IgD-negative memory B cell (primary cell): ENCODE measurements around the gene PIK3R6. TPM values are rescaled to one million over a fixed set of nuclear protein-coding genes. Genes with fewer than 3 reads are reported as not detected.

Source experiments
- H3K27ac Mint-ChIP-seq, 3 donors: one replicate each; pipeline ENCODE4 v1.8.0; 2020 to 2022; ENCODE audit warnings: mild to moderate bottlenecking in 3 of 3, mixed read lengths in 3 of 3, moderate library complexity in 1 of 3
- H3K27me3 Mint-ChIP-seq: one replicate; pipeline ENCODE4 v1.8.0; 2021; ENCODE audit warnings: mixed read lengths
- H3K36me3 Mint-ChIP-seq: one replicate; pipeline ENCODE4 v1.8.0; 2020; ENCODE audit warnings: mild to moderate bottlenecking, mixed read lengths
- H3K4me1 Mint-ChIP-seq, 3 donors: one replicate each; pipeline ENCODE4 v1.8.0; 2020 to 2022; ENCODE audit warnings: mixed read lengths in 3 of 3, mild to moderate bottlenecking in 1 of 3
- H3K4me3 Mint-ChIP-seq, 4 donors: one replicate each; pipeline ENCODE4 v1.8.0; 2020 to 2022; ENCODE audit warnings: mild to moderate bottlenecking in 4 of 4, mixed read lengths in 4 of 4, moderate library complexity in 3 of 4
- H3K9me3 Mint-ChIP-seq, 3 donors: one replicate each; pipeline ENCODE4 v1.8.0; 2020 to 2021; ENCODE audit warnings: mixed read lengths in 3 of 3, mild to moderate bottlenecking in 1 of 3
- polyA plus RNA-seq: library from polyadenylated mRNA; unstranded; fragments of 300-500 nt; fragmentation: Illumina TruSeq; gene quantifications from one replicate; pipeline ENCODE4 v1.2.3, GENCODE V29; 2021

The PIK3R6 gene, protein sequence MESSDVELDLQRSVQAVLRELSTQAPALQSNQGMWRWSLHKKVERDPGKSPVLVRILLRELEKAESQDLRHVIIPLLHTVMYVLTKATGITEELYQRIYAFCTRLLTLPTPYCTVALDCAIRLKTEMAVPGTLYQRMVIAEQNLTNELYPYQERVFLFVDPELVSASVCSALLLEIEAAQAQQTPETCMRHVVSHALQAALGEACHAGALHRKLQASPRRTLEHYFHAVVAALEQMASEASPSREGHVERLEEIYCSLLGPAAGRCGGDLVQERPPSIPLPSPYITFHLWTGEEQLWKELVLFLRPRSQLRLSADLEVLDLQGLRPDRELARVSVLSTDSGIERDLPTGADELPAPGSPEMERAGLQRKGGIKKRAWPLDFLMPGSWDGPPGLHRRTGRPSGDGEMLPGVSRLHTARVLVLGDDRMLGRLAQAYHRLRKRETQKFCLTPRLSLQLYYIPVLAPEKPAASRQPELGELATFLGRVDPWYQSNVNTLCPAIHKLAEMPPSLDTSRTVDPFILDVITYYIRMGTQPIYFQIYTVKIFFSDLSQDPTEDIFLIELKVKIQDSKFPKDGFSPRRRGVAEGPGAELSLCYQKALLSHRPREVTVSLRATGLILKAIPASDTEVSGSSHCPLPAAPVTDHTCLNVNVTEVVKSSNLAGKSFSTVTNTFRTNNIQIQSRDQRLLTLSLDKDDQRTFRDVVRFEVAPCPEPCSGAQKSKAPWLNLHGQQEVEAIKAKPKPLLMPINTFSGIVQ
- polyA plus RNA-seq = 7.7 TPM

- Mint-ChIP-seq H3K4me1 (peaks cover 20 to 26% (median 21%) of the 10 kb centered on the region in 3 donors), H3K27ac (peak within 1 kb of the TSS in 2 of 3 donors; percentile 54 to 91), H3K27me3 (no peaks in the 10 kb centered on the region), H3K4me3 (peak within 1 kb of the TSS; percentile 62 to 97 (median 90)), H3K9me3 (peaks cover 0 to 1% (median 0%) of the 10 kb centered on the region in 3 donors), H3K36me3 (no peaks in the 10 kb centered on the region)
These were observed at the start of gene PIK3R6 for GRCh38 chr17:8867361-8867981. Gene PIK3R6, minus strand, starts transcription at chr17:8867674. Its CDS starts 17,880 bp downstream, at chr17:8849794.

- peak overlapping the region in 2 of 4 donors; percentile 65 to 93 for H3K4me3 Mint-ChIP-seq
- peaks cover 0 to 12% (median 11%) of the 10 kb centered on the region in 3 donors for H3K9me3 Mint-ChIP-seq
- peaks cover 5% of the 10 kb centered on the region for H3K36me3 Mint-ChIP-seq
- H3K4me1 Mint-ChIP-seq = peaks cover 33 to 45% (median 41%) of the 10 kb centered on the region in 3 donors
- H3K27ac Mint-ChIP-seq = peak overlapping the region in 2 of 3 donors; percentile 59 to 60
- no peaks in the 10 kb centered on the region for H3K27me3 Mint-ChIP-seq
These were observed 49.0 kb upstream of the PIK3R6 start for GRCh38 chr17:8916466-8916865.

DNA sequence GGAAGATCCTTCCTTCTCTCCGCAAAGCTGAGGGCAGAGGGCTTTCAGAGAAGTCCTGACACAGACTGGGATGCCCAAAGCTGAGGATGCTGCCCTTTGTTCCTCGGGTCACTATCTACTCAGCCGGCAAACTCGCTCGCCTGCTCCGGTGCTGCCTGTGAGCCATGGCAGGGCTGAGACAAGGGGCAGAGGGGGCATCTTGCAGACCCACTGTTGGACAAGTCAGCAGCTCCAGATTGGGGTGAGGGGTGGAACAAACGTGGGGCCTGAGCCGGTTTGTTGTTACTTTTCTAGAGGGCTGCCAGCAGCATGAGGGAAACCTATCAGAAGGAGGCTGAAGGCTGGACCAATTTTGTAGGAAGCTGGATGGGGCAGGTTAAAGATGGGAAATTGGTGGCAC lies 47.1 kb upstream of the PIK3R6 start:
- Mint-ChIP-seq H3K4me1 (peaks cover 35 to 40% (median 39%) of the 10 kb centered on the region in 3 donors), H3K27me3 (no peaks in the 10 kb centered on the region), H3K36me3 (peaks cover 5% of the 10 kb centered on the region), H3K9me3 (peaks cover 0 to 11% (median 10%) of the 10 kb centered on the region in 3 donors), H3K27ac (peak overlapping the region in 1 of 3 donors; percentile 73), H3K4me3 (no peak overlapping the region)

- H3K27ac Mint-ChIP-seq = peak overlapping the region in 1 of 3 donors; percentile 73
- peaks cover 32 to 35% (median 33%) of the 10 kb centered on the region in 3 donors for H3K4me1 Mint-ChIP-seq
- no peak overlapping the region for H3K4me3 Mint-ChIP-seq
- H3K27me3 Mint-ChIP-seq = no peaks in the 10 kb centered on the region
- H3K9me3 Mint-ChIP-seq = peaks cover 0 to 10% (median 10%) of the 10 kb centered on the region in 3 donors
- H3K36me3 Mint-ChIP-seq = peaks cover 5% of the 10 kb centered on the region
These were observed 46.4 kb upstream of the PIK3R6 start for GRCh38 chr17:8913879-8914278.

DNA sequence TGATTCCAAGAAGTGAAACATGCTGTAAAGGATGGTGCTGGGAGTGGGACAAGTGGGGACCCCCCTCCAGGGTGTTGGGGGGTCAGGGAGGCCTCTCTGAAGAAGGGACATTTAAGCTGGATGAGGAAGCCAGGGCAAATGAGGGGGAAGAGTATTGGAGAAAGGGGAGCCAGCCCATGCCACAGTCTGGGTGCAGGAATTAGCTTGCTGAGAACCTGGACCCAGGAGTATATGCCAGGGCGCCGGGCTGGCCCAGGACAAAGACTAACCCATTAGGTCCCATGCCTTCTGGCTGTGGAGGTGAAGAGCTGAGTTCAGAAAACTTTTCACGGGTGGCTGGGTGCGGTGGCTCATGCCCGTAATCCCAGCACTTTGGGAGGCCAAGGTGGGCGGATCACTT lies 45.6 kb upstream of the PIK3R6 start:
- H3K9me3 Mint-ChIP-seq = peaks cover 0 to 6% (median 5%) of the 10 kb centered on the region in 3 donors
- H3K4me1 Mint-ChIP-seq = peaks cover 32 to 35% (median 35%) of the 10 kb centered on the region in 3 donors
- H3K27me3 Mint-ChIP-seq = no peaks in the 10 kb centered on the region
- H3K4me3 Mint-ChIP-seq = peak overlapping the region; percentile 30 to 92 (median 58)
- H3K36me3 Mint-ChIP-seq = peaks cover 4% of the 10 kb centered on the region
- H3K27ac Mint-ChIP-seq = peak overlapping the region in 2 of 3 donors; percentile 10 to 97

DNA sequence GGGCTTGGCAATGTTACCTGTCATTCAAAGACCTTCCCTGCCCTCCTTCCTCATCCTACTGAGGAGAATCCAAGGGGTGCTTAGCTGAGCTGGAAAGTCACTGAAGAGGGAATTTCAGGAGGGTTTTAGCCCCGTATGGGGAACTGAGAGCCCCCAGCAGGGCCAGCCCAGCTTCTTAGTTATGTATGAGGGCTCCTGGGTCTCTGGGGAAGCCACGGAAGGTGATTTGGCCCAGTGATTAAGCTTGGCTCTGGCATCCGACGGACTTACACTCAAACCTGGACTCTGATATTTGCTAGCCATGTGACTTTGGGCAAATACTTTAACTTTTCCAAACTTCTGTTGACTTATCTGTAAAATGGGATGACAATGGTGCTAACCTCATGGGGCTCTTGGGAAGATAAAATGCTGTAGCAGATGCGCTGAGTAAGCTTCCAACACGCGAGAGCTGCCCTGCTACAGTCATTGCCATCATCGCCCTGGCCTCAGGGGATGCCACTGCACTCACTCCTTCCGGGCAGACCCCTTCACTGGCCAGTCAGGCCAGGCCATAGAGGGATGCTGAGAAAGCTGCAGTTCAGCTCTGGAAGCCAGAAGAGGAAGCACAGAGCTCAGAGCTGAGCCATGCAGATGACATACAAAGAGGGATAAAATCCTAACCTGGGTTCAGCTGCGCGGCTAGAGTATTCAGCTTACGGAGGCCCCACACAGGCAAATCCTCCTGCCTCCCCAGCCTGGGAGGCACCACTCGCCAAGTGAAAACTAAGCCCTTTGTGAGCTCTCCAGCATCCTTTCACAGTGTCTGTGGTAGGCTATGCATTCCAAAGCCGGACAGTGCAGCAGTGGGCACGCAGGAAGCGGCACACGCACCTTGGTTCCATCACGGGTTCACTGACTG lies 44.9 kb upstream of the PIK3R6 start:
- H3K36me3 Mint-ChIP-seq = no peaks in the 10 kb centered on the region
- H3K4me3 Mint-ChIP-seq = peak overlapping the region in 3 of 4 donors; percentile 39 to 92 (median 77)
- H3K4me1 Mint-ChIP-seq = peaks cover 32 to 38% (median 35%) of the 10 kb centered on the region in 3 donors
- peaks cover 0 to 2% (median 0%) of the 10 kb centered on the region in 3 donors for H3K9me3 Mint-ChIP-seq
- H3K27ac Mint-ChIP-seq = peak overlapping the region; percentile 61 to 97 (median 72)
- no peaks in the 10 kb centered on the region for H3K27me3 Mint-ChIP-seq

DNA sequence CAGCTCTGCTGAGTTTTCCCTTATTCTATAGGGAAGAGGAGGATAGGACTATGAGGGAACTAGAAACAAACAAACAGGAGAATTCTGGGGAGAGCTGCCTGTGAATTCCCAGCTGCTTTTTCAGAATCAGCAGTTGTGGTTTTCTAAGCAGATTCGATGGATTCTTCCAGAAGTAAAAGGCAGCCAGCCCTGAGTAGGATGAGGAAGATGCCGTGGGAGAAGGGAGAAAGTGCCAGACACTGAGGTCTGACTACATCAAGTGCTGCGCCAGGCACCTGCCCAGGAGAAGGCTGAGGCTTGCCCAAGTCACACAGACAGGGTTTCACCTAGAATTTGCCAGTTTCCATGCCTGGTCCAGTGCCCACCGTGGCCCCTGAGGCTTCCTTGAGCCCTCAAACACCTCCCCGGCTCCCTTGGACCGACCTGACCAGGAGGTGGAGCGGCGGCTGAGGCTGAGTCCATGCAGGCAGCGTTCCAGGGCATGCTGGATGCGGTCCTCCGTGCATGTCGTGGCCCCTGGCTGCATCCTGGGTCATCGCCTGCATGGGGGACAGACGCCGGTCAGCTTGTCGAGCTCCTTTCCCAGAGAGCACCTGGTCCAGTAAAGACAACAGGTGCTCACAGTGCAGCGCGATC lies 43.6 kb upstream of the PIK3R6 start:
- peaks cover 23 to 33% (median 25%) of the 10 kb centered on the region in 3 donors for H3K4me1 Mint-ChIP-seq
- no peaks in the 10 kb centered on the region for H3K9me3 Mint-ChIP-seq
- H3K36me3 Mint-ChIP-seq = peaks cover 2% of the 10 kb centered on the region
- no peak overlapping the region for H3K4me3 Mint-ChIP-seq
- no peak overlapping the region for H3K27ac Mint-ChIP-seq
- H3K27me3 Mint-ChIP-seq = no peaks in the 10 kb centered on the region

GRCh38 chr17:8909586-8910270 lies 42.3 kb upstream of the PIK3R6 start:
- no peaks in the 10 kb centered on the region for H3K27me3 Mint-ChIP-seq
- H3K27ac Mint-ChIP-seq = peak overlapping the region in 2 of 3 donors; percentile 16 to 84
- peaks cover 4% of the 10 kb centered on the region for H3K36me3 Mint-ChIP-seq
- no peaks in the 10 kb centered on the region for H3K9me3 Mint-ChIP-seq
- peaks cover 19 to 27% (median 22%) of the 10 kb centered on the region in 3 donors for H3K4me1 Mint-ChIP-seq
- peak overlapping the region in 1 of 4 donors; percentile 83 for H3K4me3 Mint-ChIP-seq

DNA sequence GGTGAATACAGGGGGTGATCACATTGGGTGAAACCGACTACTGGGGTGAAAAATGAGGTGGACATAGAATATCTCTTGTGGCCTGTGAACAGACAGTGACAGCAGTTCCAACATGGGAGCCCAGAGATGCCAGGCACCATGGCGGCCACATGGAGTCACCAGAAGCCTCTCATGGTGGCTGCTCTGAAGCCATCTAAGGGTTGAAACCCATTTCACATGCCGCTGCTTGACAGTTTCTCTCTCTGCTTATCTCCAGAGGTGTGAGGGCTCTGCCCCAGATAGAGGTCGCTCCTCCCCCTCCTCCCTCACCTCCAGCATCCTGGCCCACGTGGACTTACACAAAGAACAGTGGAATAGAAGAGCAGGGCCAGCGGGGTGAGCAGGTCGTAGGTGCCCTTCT lies 37.9 kb upstream of the PIK3R6 start:
- H3K27ac Mint-ChIP-seq = peak overlapping the region; percentile 12 to 93 (median 74)
- H3K27me3 Mint-ChIP-seq = no peaks in the 10 kb centered on the region
- H3K36me3 Mint-ChIP-seq = peaks cover 10% of the 10 kb centered on the region

GRCh38 chr17:8904686-8905085 lies 37.2 kb upstream of the PIK3R6 start:
- Mint-ChIP-seq H3K9me3 (no peaks in the 10 kb centered on the region), H3K4me1 (peaks cover 29 to 42% (median 39%) of the 10 kb centered on the region in 3 donors), H3K4me3 (peak overlapping the region in 1 of 4 donors; percentile 13), H3K36me3 (peaks cover 10% of the 10 kb centered on the region), H3K27me3 (no peaks in the 10 kb centered on the region), H3K27ac (peak overlapping the region in 1 of 3 donors; percentile 12)

More for the DNA sequence above, 37.9 kb upstream of the PIK3R6 start:
- peaks cover 25 to 37% (median 32%) of the 10 kb centered on the region in 3 donors for H3K4me1 Mint-ChIP-seq
- H3K4me3 Mint-ChIP-seq = no peak overlapping the region
- H3K9me3 Mint-ChIP-seq = no peaks in the 10 kb centered on the region

GRCh38 chr17:8904201-8904600 lies 36.7 kb upstream of the PIK3R6 start:
- Mint-ChIP-seq H3K27me3 (no peaks in the 10 kb centered on the region), H3K36me3 (peaks cover 12% of the 10 kb centered on the region), H3K4me3 (peak overlapping the region in 2 of 4 donors; percentile 13 to 56), H3K27ac (peak overlapping the region in 1 of 3 donors; percentile 9), H3K9me3 (no peaks in the 10 kb centered on the region), H3K4me1 (peaks cover 32 to 44% (median 40%) of the 10 kb centered on the region in 3 donors)

- Mint-ChIP-seq H3K27ac (peak overlapping the region; percentile 90 to 99 (median 99)), H3K4me1 (peaks cover 44 to 56% (median 54%) of the 10 kb centered on the region in 3 donors), H3K27me3 (no peaks in the 10 kb centered on the region), H3K36me3 (peaks cover 11% of the 10 kb centered on the region), H3K9me3 (no peaks in the 10 kb centered on the region), H3K4me3 (peak overlapping the region in 3 of 4 donors; percentile 70 to 85 (median 79))
These were observed 33.4 kb upstream of the PIK3R6 start for GRCh38 chr17:8900626-8901585.
